LNCAP (cell line): ENCODE results near the gene FLCN.

Source experiments
- CTCF ChIP-seq: fragments of 450-650 bp; IDR thresholded peaks from 2 replicates; pipeline ENCODE4 v1.5.1; 2017; ENCODE audit warnings: mild to moderate bottlenecking

The FLCN gene

GRCh38 chr17:17183744-17184143, 53.2 kb downstream of the FLCN start:
- no peak for TF ChIP-seq CTCF

GRCh38 chr17:17182598-17183136, 54.3 kb downstream of the FLCN start:
- TF ChIP-seq CTCF = no peak

- TF ChIP-seq CTCF = no peak
Measured at GRCh38 chr17:17181666-17182597, 55.0 kb downstream of the FLCN start.

- TF ChIP-seq CTCF = no peak
Measured at GRCh38 chr17:17180741-17181525, 56.0 kb downstream of the FLCN start.

- no peak for TF ChIP-seq CTCF
Measured at GRCh38 chr17:17180141-17180603, 56.8 kb downstream of the FLCN start.

- TF ChIP-seq CTCF = no peak
Measured at GRCh38 chr17:17179371-17179827, 57.6 kb downstream of the FLCN start.

GRCh38 chr17:17177176-17177575, 59.8 kb downstream of the FLCN start:
- TF ChIP-seq CTCF = no peak
